ENCODE measurements around the gene AAK1. TPM values are rescaled to one million over a fixed set of nuclear protein-coding genes. Genes with fewer than 3 reads are reported as not detected.

AAK1 gene
- total and polyA plus RNA-seq, 2 of the 13 experiments (the other 11 are each of a cell fraction or from before 2014, with no cell fraction given), result 9.8 to 10.3 TPM

DNA sequence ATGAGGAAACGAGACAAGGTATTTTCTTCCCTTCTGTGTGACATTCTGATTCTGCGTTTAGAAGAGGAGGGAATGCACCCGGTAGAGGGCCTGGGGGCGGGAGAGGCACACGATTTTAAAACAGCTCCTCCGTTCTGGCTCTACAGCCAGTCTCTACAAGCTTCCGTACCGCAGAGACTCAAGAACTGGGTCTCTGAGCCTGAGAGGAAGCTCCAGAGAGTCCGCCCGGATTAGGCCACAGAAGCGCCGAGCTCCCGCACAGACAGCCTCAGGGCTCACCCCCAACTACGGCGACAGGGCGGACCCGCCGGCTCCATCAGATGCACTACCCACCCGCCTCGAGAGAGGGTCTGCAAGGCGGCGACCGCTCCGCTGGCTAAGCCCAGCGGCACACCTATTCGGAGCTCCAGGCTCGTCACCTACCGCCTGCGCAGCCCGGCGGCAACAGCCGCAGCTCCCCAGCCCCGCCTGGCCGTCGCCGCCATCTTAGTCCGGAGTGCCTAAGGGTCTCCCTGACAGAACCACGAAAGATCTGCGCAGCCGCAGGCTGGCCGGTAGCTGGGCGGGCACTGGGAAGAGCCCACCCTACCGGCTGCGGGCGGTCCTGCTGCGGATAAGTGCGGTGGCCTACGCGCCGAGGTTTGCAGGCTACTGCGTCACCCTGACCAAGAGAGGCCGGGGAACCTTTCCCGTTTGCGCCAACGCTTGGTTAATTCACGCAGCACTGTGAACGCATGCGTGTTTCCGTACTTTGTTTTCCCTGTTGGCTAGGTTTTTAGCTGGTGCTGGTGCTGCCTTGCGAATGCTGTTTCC lies 206.4 kb downstream of the AAK1 start, which contains the start of gene NFU1 (continued):
- TF ChIP-seq, protein P1, sequence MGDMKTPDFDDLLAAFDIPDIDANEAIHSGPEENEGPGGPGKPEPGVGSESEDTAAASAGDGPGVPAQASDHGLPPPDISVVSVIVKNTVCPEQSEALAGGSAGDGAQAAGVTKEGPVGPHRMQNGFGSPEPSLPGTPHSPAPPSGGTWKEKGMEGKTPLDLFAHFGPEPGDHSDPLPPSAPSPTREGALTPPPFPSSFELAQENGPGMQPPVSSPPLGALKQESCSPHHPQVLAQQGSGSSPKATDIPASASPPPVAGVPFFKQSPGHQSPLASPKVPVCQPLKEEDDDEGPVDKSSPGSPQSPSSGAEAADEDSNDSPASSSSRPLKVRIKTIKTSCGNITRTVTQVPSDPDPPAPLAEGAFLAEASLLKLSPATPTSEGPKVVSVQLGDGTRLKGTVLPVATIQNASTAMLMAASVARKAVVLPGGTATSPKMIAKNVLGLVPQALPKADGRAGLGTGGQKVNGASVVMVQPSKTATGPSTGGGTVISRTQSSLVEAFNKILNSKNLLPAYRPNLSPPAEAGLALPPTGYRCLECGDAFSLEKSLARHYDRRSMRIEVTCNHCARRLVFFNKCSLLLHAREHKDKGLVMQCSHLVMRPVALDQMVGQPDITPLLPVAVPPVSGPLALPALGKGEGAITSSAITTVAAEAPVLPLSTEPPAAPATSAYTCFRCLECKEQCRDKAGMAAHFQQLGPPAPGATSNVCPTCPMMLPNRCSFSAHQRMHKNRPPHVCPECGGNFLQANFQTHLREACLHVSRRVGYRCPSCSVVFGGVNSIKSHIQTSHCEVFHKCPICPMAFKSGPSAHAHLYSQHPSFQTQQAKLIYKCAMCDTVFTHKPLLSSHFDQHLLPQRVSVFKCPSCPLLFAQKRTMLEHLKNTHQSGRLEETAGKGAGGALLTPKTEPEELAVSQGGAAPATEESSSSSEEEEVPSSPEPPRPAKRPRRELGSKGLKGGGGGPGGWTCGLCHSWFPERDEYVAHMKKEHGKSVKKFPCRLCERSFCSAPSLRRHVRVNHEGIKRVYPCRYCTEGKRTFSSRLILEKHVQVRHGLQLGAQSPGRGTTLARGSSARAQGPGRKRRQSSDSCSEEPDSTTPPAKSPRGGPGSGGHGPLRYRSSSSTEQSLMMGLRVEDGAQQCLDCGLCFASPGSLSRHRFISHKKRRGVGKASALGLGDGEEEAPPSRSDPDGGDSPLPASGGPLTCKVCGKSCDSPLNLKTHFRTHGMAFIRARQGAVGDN (CRISPR knock-in tag; IDR thresholded peaks at IDR 0.05), result peak; percentile 99
- peak; percentile 66 for TF ChIP-seq SAP130 (CRISPR knock-in tag; IDR thresholded peaks at IDR 0.05; ENCODE audit: low read depth)
- peak; percentile 97 for TF ChIP-seq SRY (CRISPR knock-in tag; IDR thresholded peaks at IDR 0.05)
- TF ChIP-seq ZNF124 (CRISPR knock-in tag; IDR thresholded peaks at IDR 0.05), result peak; percentile 95
- TF ChIP-seq EEA1 (CRISPR knock-in tag; IDR thresholded peaks at IDR 0.05; ENCODE audit: borderline replicate concordance), result peak; percentile 63; the same call in 1 of the 2 replicates
- TF ChIP-seq RORA (CRISPR knock-in tag; IDR thresholded peaks at IDR 0.05), result no peak
- TF ChIP-seq TOPORS (CRISPR knock-in tag; IDR thresholded peaks at IDR 0.05), result no peak
- TF ChIP-seq, protein P2, sequence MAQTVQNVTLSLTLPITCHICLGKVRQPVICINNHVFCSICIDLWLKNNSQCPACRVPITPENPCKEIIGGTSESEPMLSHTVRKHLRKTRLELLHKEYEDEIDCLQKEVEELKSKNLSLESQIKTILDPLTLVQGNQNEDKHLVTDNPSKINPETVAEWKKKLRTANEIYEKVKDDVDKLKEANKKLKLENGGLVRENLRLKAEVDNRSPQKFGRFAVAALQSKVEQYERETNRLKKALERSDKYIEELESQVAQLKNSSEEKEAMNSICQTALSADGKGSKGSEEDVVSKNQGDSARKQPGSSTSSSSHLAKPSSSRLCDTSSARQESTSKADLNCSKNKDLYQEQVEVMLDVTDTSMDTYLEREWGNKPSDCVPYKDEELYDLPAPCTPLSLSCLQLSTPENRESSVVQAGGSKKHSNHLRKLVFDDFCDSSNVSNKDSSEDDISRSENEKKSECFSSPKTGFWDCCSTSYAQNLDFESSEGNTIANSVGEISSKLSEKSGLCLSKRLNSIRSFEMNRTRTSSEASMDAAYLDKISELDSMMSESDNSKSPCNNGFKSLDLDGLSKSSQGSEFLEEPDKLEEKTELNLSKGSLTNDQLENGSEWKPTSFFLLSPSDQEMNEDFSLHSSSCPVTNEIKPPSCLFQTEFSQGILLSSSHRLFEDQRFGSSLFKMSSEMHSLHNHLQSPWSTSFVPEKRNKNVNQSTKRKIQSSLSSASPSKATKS (CRISPR knock-in tag; IDR thresholded peaks at IDR 0.05), result no peak
- 0 out of 2 replicates have a peak, but pooled peaks have one; percentile 40 for TF ChIP-seq SALL2 (CRISPR knock-in tag; IDR thresholded peaks at IDR 0.05)
- TF ChIP-seq, protein P3, sequence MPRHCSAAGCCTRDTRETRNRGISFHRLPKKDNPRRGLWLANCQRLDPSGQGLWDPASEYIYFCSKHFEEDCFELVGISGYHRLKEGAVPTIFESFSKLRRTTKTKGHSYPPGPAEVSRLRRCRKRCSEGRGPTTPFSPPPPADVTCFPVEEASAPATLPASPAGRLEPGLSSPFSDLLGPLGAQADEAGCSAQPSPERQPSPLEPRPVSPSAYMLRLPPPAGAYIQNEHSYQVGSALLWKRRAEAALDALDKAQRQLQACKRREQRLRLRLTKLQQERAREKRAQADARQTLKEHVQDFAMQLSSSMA (CRISPR knock-in tag; IDR thresholded peaks at IDR 0.05), result peak; percentile 90; the same call in 1 of the 2 replicates
- TF ChIP-seq ZNF253 (CRISPR knock-in tag; IDR thresholded peaks at IDR 0.05; ENCODE audit: borderline replicate concordance), result 0 out of 2 replicates have a peak, but pooled peaks have one; percentile 35
- TF ChIP-seq ZNF225 (CRISPR knock-in tag; IDR thresholded peaks at IDR 0.05), result peak; percentile 67; the same call in 1 of the 2 replicates
- TF ChIP-seq, protein P4, sequence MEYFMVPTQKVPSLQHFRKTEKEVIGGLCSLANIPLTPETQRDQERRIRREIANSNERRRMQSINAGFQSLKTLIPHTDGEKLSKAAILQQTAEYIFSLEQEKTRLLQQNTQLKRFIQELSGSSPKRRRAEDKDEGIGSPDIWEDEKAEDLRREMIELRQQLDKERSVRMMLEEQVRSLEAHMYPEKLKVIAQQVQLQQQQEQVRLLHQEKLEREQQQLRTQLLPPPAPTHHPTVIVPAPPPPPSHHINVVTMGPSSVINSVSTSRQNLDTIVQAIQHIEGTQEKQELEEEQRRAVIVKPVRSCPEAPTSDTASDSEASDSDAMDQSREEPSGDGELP (IDR thresholded peaks at IDR 0.05; ENCODE audit: borderline replicate concordance, low read depth), result peak; percentile 34; the same call in 1 of the 2 replicates
- TF ChIP-seq MEF2D (CRISPR knock-in tag; IDR thresholded peaks at IDR 0.05), result peak; percentile 90
- no peak; the same call in 1 of the 2 replicates for TF ChIP-seq PAWR (CRISPR knock-in tag; IDR thresholded peaks at IDR 0.05; ENCODE audit: borderline replicate concordance)
- peak; percentile 54; the same call in 1 of the 2 replicates for TF ChIP-seq ARID2 (CRISPR knock-in tag; IDR thresholded peaks at IDR 0.05; ENCODE audit: borderline replicate concordance)
- TF ChIP-seq SMAD3 (CRISPR knock-in tag; IDR thresholded peaks at IDR 0.05), result peak; percentile 87
- TF ChIP-seq ZNF773 (CRISPR knock-in tag; IDR thresholded peaks at IDR 0.05; ENCODE audit: borderline replicate concordance), result 0 out of 2 replicates have a peak, but pooled peaks have one; percentile 18
- peak; percentile 27; the same call in 1 of the 2 replicates for TF ChIP-seq HHEX (CRISPR knock-in tag; IDR thresholded peaks at IDR 0.05)
